ENCODE measurements around the gene POU2F1.

POU2F1 gene

DNA sequence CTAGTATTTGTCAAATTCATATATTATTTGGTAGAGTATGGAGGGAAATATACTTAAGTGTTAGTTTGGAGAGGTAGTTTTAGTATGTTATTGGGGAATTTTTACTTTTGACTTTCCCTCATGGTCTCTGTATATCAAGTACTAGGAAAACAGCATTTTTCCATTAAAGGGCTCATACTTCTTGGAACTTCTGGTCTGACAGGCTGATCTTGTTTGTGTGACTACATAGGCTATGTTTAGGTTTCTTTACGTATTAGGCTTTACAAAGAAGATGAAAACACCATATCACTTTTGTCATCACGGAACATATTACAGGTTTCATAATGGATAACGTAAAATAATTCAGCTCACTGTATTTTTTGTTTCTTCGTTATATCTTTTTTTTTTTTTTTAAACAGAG is 30.8 kb downstream of the POU2F1 start:
- no peak for DNase-seq (ENCODE audit: low read depth)
- no peak overlapping the region for H3K4me3 ChIP-seq (ENCODE audit: control insufficient read depth, low read depth, low read length)
- TF ChIP-seq, protein P1, sequence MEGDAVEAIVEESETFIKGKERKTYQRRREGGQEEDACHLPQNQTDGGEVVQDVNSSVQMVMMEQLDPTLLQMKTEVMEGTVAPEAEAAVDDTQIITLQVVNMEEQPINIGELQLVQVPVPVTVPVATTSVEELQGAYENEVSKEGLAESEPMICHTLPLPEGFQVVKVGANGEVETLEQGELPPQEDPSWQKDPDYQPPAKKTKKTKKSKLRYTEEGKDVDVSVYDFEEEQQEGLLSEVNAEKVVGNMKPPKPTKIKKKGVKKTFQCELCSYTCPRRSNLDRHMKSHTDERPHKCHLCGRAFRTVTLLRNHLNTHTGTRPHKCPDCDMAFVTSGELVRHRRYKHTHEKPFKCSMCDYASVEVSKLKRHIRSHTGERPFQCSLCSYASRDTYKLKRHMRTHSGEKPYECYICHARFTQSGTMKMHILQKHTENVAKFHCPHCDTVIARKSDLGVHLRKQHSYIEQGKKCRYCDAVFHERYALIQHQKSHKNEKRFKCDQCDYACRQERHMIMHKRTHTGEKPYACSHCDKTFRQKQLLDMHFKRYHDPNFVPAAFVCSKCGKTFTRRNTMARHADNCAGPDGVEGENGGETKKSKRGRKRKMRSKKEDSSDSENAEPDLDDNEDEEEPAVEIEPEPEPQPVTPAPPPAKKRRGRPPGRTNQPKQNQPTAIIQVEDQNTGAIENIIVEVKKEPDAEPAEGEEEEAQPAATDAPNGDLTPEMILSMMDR (conservative IDR thresholded peaks at IDR 0.05; ENCODE audit: control insufficient read depth, insufficient read depth, low read depth, low read length), result no peak

DNA sequence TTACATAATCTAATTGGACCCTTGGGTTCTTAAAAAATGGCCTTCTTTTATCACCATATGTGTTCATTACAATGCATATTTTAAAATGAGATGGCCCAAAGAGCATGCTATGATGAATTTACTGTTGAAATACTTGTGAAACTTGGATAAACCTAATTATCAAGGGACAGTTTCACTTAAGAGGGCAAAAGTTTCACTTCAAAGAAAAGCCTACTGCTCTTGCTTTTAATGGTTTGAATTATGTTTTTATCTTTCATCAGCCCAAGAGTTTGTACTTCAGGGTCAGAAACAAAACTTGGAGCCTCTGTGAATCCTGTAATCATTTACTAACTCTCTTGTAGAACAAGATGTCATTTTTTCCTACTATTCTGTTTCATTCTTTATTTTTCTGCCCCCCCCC is 32.3 kb downstream of the POU2F1 start:
- DNase-seq (ENCODE audit: low read depth), result no peak
- H3K4me3 ChIP-seq (ENCODE audit: control insufficient read depth, low read depth, low read length), result no peak overlapping the region
- TF ChIP-seq, protein P1 (conservative IDR thresholded peaks at IDR 0.05; ENCODE audit: control insufficient read depth, insufficient read depth, low read depth, low read length), result no peak

DNA sequence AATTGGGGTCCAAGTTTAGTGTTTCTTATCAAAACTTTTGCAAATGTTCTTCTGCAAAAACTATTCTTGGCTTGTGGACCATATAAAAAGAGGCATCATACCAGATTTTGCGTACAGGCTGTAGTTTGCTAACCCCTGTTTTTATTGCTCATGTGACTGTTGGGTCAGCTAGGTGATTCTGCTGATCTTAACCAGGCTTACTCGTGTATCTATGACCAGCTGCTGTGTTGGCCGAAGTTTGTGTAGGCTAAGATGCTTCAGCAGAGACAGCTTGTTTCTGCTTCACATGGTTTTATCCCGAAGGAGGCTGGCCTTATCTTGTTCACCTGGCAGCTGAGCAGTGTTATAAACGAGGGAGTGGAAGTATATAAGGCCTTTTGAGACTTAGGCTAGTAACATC is 38.2 kb downstream of the POU2F1 start:
- no peak overlapping the region for H3K4me3 ChIP-seq (ENCODE audit: control insufficient read depth, low read depth, low read length)
- TF ChIP-seq, protein P1 (conservative IDR thresholded peaks at IDR 0.05; ENCODE audit: control insufficient read depth, insufficient read depth, low read depth, low read length), result no peak
- DNase-seq (ENCODE audit: low read depth), result peak; percentile 50

- TF ChIP-seq, protein P1 (conservative IDR thresholded peaks at IDR 0.05; ENCODE audit: control insufficient read depth, insufficient read depth, low read depth, low read length), result no peak
- no peak overlapping the region for H3K4me3 ChIP-seq (ENCODE audit: control insufficient read depth, low read depth, low read length)
- no peak for DNase-seq (ENCODE audit: low read depth)
These were observed 42.1 kb downstream of the POU2F1 start for GRCh38 chr1:167262836-167263235.

DNA sequence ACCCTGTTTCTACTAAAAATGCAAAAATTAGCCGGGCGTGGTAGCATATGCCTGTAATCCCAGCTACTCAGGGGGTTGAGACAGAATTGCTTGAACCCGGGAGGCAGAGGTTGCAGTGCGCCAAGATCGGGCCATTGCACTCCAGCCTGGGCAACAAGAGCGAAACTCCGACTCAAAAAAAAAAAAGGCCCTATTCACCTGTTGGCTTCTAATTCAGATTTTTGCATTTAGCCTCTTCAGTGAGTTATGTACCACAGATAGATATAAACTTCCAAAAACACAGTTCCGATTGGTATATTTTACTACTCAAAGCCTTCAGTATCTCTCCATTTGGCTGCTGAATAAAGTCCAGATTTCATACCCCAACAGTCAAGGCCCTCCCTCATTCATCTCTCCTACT is 42.7 kb downstream of the POU2F1 start:
- no peak for DNase-seq (ENCODE audit: low read depth)
- TF ChIP-seq, protein P1 (conservative IDR thresholded peaks at IDR 0.05; ENCODE audit: control insufficient read depth, insufficient read depth, low read depth, low read length), result no peak
- H3K4me3 ChIP-seq (ENCODE audit: control insufficient read depth, low read depth, low read length), result no peak overlapping the region

GRCh38 chr1:167263819-167264464 is 43.3 kb downstream of the POU2F1 start:
- TF ChIP-seq, protein P1 (conservative IDR thresholded peaks at IDR 0.05; ENCODE audit: control insufficient read depth, insufficient read depth, low read depth, low read length), result no peak
- DNase-seq (ENCODE audit: low read depth), result no peak
- H3K4me3 ChIP-seq (ENCODE audit: control insufficient read depth, low read depth, low read length), result no peak overlapping the region

GRCh38 chr1:167266965-167267364 is 46.3 kb downstream of the POU2F1 start:
- no peak overlapping the region for H3K4me3 ChIP-seq (ENCODE audit: control insufficient read depth, low read depth, low read length)
- TF ChIP-seq, protein P1 (conservative IDR thresholded peaks at IDR 0.05; ENCODE audit: control insufficient read depth, insufficient read depth, low read depth, low read length), result no peak
- no peak for DNase-seq (ENCODE audit: low read depth)
